Astrocyte (in vitro differentiated cells and primary cell): ENCODE results near the gene AKR1D1.

Experiments
- CTCF ChIP-seq: IDR thresholded peaks from 2 replicates; pipeline ENCODE4 v1.5.1; 2011; ENCODE audit warnings: low read depth, mild to moderate bottlenecking, inconsistent platforms, low read length, moderate library complexity; ENCODE audit not compliant: insufficient read depth
- EZH2 ChIP-seq: IDR thresholded peaks from 2 replicates; pipeline ENCODE4 v1.6.1; 2012; ENCODE audit warnings: mild to moderate bottlenecking, low read length, inconsistent platforms; ENCODE audit not compliant: insufficient read depth

- no peak for TF ChIP-seq CTCF
- TF ChIP-seq EZH2, result no peak
These were observed 44.0 kb downstream of the AKR1D1 start for GRCh38 chr7:138120140-138120827.
